ENCODE measurements around the gene PITPNC1.

GRCh38 chr17:67676305-67676704 lies 299.2 kb downstream of the PITPNC1 start:
- TF ChIP-seq REST (IDR thresholded peaks at IDR 0.05; ENCODE audit: borderline replicate concordance) (no peak), EZH2 (IDR thresholded peaks at IDR 0.05; ENCODE audit: borderline replicate concordance, insufficient read depth, low read length, poor library complexity, severe bottlenecking) (no peak), RAD21 (conservative IDR thresholded peaks at IDR 0.05) (no peak), TAF1 (IDR thresholded peaks at IDR 0.05; ENCODE audit: low read depth) (no peak)
- TF ChIP-seq, protein P1, sequence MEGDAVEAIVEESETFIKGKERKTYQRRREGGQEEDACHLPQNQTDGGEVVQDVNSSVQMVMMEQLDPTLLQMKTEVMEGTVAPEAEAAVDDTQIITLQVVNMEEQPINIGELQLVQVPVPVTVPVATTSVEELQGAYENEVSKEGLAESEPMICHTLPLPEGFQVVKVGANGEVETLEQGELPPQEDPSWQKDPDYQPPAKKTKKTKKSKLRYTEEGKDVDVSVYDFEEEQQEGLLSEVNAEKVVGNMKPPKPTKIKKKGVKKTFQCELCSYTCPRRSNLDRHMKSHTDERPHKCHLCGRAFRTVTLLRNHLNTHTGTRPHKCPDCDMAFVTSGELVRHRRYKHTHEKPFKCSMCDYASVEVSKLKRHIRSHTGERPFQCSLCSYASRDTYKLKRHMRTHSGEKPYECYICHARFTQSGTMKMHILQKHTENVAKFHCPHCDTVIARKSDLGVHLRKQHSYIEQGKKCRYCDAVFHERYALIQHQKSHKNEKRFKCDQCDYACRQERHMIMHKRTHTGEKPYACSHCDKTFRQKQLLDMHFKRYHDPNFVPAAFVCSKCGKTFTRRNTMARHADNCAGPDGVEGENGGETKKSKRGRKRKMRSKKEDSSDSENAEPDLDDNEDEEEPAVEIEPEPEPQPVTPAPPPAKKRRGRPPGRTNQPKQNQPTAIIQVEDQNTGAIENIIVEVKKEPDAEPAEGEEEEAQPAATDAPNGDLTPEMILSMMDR (IDR thresholded peaks at IDR 0.05; ENCODE audit: poor library complexity, severe bottlenecking): no peak

Measured in neural cell (in vitro differentiated cells).